GM18907 (cell line): ENCODE measurements around the gene ERICH3.
A peak's percentile ranks its signal among the peaks of the same experiment; 100 is the strongest.

Experiments
- ATAC-seq: cut with Tn5 transposase; IDR thresholded peaks from one replicate; pipeline ENCODE4 v1.9.1; 2021; ENCODE audit warnings: mild to moderate bottlenecking, moderate library complexity; ENCODE audit not compliant: unreplicated experiment

The ERICH3 gene

DNA sequence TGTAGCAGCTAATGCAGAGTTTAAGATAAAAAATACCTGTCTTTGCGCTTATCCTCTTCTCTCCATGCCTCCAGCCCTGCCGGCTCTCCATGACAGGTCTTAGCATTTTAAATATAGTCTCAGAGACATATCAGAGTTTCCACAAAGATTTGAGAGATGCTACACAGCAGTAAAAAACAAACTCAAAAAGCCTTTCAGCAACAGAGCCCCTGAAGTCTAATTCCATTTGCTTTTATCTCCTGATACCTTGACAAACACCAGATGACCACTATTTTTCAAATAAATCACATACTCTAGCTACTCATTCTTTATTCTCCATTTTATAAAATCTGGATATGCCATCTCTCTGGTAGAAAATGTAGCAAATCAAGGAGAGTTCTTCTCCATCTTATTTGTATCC is 81.6 kb downstream of the ERICH3 start:
- no peak for ATAC-seq

DNA sequence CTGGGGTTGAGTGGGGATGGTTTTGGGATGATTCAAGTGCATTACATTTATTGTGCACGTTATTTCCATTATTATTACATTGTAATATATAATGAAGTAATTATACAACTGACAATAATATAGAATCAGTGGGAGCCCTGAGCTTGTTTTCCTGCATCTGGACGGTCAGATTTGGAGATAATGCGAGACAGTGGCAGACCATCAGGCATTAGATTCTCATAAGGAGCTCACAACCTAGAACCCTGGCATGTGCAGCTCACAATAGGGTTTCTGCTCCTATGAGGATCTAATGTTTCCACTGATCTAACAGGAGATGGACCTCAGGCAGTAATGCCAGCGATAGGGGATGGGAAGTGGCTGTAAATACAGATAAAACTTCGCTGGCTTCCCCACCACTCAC is 83.3 kb downstream of the ERICH3 start:
- no peak for ATAC-seq

DNA sequence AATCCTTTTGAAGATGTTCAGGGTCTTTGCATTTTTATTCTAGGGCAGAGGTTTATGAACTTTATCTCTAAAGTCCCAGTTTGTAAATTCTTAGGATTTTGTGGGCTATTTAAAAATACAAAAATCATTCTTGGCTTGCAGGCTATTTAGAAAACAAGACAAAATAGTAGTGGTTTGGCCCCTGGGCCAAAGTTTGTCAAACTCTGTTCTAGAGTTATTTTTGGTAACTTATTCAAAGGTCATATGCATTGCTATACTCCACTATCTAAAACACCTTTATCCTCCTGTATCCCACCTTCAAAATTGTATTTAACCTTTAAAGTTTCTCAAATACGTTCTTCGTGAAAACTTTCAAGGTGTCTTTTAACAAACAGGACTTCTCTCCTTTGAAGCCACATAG is 85.7 kb downstream of the ERICH3 start:
- ATAC-seq = no peak

DNA sequence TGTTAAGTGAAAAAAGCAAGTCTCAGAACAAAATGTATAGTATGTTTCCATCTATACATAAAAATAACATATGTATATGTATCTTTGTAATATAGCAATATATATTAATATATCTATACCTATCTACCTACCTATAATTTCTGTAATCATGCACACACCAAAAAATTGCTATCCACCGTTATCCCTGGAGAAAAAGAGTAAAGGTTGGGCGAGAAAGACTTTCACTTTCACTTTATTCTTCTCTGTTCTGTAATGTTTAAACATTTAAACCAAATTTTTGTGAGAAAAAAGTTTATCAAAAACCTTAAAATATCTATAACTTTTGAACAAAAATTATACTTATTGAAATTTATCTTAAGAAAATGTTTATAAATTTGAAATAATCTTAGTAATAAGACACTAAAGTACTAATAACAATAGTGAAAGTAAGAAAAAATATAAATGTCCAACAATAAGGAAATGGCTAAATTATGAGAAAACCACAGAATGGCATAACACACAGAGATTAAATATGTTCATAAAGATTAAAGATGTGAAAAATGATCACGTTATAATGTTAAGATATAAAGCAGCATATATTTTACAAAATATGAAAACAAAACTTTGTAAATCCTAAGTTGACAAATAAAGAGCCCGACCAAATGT is 87.2 kb downstream of the ERICH3 start:
- ATAC-seq = no peak

DNA sequence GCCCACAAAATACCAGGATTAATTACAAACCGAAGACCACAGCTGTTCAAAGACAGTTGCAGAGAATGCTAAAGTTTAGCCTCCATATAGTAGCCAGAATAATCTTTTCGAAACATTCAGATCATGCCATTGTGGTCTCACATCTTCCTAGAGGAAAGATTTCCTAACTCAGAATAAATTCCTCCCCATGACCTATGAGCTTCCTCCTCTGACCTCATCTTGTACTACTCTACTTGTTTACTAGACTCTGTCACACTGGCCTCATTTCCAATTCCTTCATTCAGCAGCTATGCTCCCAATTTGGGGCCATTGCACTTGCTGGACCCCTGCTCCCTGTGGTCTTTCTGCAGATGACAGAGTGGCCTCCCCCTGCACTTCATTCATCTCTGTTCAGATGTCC is 89.4 kb downstream of the ERICH3 start:
- ATAC-seq = no peak

DNA sequence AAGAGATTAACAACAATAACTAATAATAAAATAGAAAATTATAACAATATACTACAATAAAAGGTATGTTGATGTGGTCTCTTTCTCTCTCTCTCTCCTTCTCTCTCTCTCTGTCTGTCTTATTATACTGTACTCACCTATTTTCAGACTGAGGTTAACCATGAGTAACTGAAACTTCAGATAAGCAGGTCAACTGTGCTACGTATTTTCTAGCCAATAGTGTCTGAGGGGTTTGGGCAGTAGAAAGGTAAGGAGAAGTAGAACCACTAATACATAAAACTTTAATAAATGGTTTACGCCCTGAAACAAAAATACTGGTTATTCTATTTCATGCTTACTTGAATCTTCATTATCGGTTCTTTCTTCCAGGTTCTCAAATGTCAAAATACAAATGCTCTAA is 90.2 kb downstream of the ERICH3 start:
- no peak for ATAC-seq

DNA sequence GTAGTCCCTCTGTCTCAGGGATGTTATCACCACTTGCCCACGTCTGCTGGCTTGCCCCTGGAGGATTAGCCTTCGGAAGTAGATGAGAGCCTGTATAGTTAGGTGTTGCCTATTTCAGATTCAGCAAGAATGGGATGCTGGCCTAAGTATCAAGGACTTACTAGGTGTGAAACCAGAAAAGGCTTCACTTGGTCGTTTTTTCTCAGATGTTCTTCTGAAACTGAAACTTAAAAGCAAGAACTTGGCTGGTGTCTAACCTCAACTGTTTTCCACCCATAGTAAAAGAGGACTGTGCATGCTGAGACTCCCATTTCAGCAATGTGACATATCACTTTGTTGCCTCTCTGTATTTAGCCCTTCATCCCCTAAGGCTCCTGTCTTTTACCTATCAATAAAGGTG is 94.2 kb downstream of the ERICH3 start:
- peak; percentile 100 for ATAC-seq

DNA sequence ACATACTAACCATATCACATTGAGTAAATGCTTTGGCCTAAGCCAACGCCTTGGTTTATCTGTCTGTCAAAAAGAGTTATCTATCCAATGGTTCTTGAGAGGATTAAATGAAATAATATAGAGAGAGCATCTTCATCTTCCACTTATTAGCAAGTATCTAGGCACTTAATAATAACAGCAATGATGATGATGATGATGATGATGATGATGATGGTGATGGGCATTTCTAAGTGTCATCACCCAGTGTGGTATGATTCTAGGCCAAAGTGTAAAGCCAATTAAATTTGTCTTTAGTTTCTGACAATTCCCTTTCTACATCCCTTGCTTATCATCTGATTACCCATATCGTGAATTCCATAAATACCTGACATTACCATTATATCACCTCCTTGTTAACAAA is 95.5 kb downstream of the ERICH3 start:
- no peak for ATAC-seq

DNA sequence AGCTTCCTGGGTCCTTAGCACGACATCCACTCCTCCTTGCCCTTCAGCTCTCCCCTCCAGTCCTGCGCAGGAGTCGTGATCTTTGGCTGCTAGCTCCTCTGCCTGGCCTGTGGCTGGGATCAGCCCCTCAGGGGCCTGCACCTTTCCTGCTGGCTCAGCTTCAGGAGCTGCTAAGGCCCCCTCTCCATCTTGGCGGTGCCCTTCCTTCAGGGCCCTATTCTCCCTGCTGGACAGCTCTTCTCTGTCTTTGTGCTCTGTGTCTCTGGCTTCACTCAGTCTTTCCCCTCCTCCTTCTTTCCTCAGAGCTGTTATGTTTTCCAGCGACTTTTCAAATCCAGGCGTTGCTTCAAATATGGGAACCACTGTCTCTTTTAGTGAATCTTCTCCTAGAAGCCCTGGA is 101.7 kb downstream of the ERICH3 start:
- ATAC-seq = no peak

DNA sequence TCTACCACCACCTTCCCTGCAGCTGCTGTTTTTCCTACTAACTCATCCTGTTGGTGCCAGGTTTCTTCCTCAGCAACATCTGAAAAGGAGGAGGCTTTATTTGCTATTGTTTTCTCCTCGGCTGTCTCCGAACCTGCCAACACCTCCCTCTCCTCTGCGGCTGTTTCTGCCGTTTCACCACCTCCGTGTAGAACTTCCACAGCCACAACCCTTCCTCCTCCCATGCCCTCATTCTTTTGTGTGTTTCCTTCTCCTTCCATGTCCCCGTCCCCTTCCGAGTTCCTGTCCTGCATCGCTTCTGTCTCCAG is 102.1 kb downstream of the ERICH3 start:
- no peak for ATAC-seq

DNA sequence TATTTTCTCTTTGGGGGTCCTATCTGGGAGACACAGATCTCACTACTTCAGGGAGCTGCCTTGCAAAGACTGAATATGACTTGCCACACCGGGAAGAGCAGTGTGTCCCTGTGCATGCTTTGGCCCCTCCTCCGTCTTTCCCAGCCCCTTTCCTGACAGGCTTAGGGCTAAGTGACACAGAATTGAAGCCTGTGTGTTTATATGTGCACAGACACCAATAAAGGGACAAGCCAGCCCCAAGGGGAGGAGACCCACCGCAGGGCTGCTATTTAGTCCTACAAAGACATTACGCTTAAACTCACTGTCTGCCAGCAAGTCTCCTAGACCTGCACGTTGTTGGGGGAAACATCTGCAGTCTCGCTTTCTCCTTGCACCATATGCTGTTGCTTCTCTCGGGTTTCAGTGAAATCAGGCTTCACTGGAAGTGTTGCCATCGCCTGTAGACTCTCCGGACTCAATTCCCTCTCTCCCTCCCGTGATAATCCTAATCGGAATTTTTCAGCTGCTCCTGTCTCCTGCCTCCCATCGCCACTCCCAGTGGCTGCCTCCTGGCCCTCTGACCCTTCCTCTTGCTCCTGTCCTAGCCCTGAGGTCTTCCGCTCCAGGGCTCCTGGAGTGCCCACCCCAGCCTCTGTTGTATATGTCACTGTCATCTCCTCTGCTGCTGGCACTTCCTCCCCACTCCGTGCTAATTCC is 102.6 kb downstream of the ERICH3 start:
- no peak for ATAC-seq

DNA sequence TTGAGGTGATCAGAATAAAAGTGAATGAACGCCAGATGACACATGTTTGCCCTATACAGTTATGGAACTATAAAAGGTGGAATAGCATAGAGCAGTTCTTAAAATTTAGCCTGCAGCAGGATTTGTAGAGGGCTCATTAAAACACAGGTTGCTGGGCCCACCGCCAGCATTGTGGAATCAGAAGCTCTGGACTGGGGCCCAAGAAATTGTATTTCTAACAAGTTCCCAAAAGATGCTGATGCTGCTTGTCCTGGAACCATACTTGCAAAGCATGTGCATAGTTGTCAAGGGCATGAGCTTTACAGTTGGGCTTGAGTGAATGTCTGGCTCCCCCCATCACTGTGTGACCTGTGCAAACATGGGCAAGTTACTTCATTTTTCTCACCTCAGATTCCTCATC is 123.7 kb downstream of the ERICH3 start:
- no peak for ATAC-seq

DNA sequence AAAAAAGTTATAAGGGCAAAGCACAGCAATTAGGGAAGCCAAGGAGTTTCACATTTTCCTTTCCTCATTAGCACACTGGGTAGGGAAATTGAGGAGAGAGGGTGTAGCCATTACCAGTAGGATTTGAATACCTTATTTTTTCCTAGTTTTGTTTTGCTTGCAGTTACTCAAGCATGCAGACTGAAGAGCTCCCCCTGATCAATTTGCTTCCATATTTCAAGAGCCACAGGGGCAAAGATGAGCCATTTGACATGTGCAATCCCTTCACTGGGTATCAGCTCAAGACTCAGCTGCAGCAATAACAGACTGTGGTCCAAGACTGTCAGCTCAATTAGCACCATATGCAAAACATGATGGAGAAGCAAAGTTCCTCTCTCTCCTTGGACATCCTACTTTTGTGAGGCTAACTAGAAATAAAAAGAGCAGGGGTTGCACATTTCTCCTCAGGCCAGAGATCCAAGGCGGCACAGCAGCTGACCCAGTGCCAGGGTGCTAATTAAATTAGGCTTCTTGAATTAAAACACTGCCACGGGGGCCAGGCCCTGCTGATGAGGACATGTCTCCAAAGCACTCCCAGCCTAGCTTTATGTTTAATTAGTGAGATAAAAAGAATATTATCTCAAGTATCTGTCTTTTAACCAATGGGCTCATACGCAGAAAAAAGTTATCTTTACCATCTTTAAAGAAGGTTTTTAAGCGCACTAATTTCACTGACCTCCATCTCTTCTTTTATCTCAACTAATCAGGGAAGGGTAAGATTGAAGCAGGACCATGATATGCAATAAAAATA is 124.4 kb downstream of the ERICH3 start:
- no peak for ATAC-seq

DNA sequence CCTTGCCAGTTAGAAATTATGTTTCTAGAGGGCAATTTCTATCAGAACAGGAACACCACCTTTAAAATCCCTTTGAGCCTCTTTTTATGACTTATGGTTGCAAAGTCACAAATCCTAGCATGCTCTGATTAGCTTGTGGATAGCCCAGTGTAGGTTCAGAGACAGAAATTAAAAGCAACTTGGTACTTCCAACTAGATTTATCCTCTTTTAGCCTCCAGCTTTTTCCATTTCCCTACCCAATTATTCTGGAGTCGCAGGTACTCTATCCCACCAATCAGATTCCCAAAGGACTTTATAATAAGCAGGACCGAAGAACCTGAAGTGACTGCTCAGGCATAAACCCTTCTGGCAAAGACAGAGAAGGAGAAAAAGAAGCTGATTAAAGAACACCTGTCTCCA is 127.8 kb downstream of the ERICH3 start:
- no peak for ATAC-seq

DNA sequence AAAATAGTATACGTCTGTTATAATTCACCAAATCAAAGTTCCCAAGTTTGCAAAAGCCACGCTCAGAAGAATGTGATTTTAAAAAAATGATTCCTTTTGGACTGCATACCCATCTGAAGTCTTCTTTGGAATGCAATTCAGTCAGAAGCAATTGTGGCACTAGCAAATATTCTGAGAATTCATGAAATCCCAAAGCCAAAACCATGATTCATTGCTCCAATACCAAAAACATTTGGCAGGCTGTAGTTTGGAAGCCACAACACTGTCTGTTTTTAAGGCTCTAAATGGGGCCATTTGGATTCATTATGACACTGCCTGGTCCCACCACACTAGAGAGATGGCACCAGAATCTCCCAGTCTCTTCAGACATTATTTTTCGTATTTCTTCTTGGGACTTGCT is 139.4 kb downstream of the ERICH3 start:
- ATAC-seq = no peak

DNA sequence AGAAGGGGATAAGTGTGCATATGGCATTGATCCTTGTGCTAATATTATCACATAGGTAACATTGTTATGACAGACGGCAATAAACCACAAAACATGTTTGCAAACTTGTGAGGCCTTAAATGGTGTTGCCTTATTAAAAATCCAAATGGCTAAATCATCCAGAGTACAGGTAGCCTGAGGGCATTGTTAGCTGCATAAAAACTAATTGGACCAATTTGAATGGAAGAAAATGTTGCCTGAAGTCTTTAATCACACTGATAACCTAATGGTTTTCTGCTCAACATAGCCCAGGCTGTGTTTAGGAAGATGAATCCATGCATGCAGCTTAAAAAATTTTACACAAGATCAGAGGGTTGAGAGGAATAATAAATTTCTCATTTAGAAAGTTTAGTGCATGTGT is 141.8 kb downstream of the ERICH3 start:
- ATAC-seq = no peak

DNA sequence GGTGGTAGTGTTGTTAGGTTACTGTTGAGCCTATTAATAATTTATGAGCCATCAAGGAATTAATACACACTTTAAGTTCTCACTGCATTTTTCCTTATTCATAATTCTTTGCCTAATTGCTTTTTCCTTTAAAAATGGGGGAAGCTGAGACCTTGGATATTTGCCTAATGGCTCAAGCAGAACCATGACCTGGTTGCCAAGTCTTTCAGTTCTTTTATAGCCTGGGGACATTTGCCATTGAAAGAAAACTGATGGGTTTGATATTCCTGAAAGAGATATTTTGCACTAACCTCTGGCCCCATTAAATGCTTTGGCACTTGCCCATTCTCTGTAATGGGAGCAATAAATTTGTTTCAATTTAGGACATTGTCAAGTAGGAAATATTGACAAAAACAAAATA is 142.7 kb downstream of the ERICH3 start:
- ATAC-seq = no peak

DNA sequence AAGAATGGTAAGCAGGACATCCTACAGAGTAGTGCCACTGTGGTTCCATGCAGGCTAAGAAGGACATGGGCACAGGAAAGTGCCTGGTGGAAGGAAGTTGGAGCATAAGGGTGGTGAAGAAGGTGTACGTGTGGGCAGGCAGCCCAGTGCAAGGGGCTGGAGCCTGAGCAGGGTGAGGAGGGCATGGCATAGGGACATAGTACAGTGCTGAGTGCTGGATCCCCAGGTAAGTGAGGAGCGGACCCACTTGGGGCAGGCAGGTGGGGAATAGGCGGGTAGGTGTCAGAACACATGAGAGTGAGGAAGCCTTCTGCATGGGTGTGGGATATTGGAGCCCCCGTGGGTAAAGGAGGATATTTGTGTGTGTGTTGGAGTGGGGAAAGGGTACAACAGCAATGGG is 145.5 kb downstream of the ERICH3 start:
- ATAC-seq = no peak

DNA sequence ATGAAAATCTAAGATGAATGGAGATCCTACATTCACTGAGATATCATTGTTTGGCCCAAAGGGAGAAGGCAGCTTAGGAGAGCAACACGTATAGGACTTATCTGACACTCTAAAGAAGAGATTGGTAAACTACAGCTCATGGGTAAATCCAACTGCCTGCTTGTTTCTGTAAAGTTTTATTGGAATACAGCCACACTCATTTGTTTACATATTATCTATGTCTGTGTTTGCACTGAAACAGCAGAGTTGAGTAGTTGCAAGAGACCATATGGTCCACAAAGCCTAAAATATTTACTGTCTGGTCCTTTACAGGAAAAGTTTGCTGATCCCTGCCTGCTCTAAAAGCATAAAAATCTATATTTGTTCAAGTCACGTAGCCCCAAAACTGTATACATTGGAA is 146.9 kb downstream of the ERICH3 start:
- ATAC-seq = no peak

DNA sequence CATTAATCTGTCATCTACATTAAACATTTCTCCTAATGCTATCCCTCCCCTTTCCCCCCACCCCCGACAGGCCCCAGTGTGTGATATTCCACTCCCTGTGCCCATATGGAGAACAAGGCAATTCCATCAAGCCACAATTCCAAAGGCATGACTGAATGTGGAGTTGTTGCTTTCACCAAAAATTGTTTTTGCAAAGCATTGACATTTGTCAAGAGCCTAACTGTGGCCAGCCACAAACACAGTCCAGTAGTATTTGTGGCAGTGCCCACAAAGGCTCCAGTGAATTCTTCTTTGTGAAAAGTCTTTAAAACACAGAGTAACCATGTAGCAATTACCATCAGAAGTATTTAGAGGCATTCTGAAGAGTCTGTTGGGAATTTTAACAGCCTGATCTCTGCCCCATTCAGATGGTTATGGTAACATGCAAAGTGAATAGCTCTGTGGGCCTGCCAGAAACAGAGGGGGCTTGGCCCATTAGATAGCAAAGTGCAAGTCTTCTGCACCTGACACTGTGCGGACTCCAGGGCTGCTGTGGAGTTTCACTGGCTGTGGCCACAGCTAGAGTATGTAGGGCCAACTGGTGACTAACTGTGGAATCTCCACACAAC is 149.6 kb downstream of the ERICH3 start:
- no peak for ATAC-seq

DNA sequence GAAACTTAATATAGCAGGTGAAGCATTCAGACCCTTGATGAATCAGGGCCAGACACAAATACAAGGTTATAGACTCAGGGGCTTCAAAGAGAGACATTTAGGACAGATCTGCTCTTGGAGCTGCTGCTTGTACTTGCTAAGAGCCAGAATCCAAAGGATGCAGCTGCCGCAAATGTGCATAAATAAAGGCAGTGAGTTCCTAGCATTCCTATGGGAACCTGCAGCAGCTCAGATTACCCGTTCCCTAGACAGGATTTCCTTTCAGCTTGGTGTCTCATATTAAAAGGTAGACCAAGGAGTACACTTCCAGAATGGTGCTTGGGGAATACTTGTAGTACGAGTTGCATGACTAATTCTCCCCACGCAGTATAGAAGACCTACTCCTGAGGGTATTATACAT is 151.4 kb downstream of the ERICH3 start:
- no peak for ATAC-seq
